HepG2 (cell line): ENCODE results near the gene CDK9. TPM values are rescaled to one million over a fixed set of nuclear protein-coding genes. Genes with fewer than 3 reads are reported as not detected.

Experiments used
- ATAC-seq: fragments of 200-7000 bp; cut with Tn5 transposase; 3 replicates; pipeline ENCODE4 v1.9.1; 2020; ENCODE audit warnings: mild to moderate bottlenecking, moderate library complexity
- BruUV-seq: library from RNA; stranded (reverse); fragments of 400-500 nt; replicated peaks from 2 replicates; lab custom pipeline; 2021; lab: Mats Ljungman, UMichigan
- CTCF ChIA-PET: fragments of 300-600 bp; formaldehyde crosslinking; extraction: SDS; loops from one replicate; lab custom pipeline; 2021; ENCODE audit warnings: low total read pairs, inconsistent platforms, low intra/inter-chr PET ratio; lab: Yijun Ruan, JAX
- POLR2A ChIA-PET: fragments of 350-600 bp; sonication (Branson Sonifier 250); formaldehyde crosslinking; loops from one replicate; lab custom pipeline; 2020; ENCODE audit warnings: antibody characterized with exemption, inconsistent platforms; lab: Yijun Ruan, JAX
- DNase-seq: peaks from one replicate; pipeline ENCODE4 v3.0.0-alpha.2; 2015; ENCODE audit warnings: low spot score
- FAIRE-seq: peaks from 3 replicates; lab custom pipeline; 2011; peaks lifted over from hg19 to GRCh38; lab: Jason Lieb, UNC
- H2AFZ ChIP-seq: one replicate; pipeline ENCODE4 v1.6.1; 2011; ENCODE audit warnings: low read length, inconsistent platforms
- H3K27ac ChIP-seq: fragments of 300-600 bp; 3 replicates; pipeline ENCODE4 v1.8.0; 2011; ENCODE audit warnings: mixed run types, mild to moderate bottlenecking, mixed read lengths, low read length, inconsistent platforms; ENCODE audit not compliant: insufficient read depth; ENCODE audit errors: extremely low read length
- H3K27me3 ChIP-seq, 2 experiments: fragments of 200-600 bp in 1 of 2; 2 replicates in 1 of 2; 3 replicates in 1 of 2; pipeline versions ENCODE4 v1.6.0 to v1.8.0; 2011; ENCODE audit warnings: low read length in 2 of 2, mild to moderate bottlenecking in 2 of 2, moderate library complexity in 2 of 2, inconsistent platforms in 1 of 2; ENCODE audit not compliant: insufficient read depth in 2 of 2, control insufficient read depth in 1 of 2
- H3K36me3 ChIP-seq, 2 experiments: fragments of 200-600 bp in 1 of 2; replicated peaks in 1 of 2; 2 replicates in 1 of 2; 3 replicates in 1 of 2; pipeline versions ENCODE4 v1.5.1 to v1.8.0; 2011; ENCODE audit warnings: low read length in 2 of 2, inconsistent platforms in 1 of 2; ENCODE audit not compliant: insufficient read depth in 2 of 2, control insufficient read depth in 1 of 2
- H3K4me1 ChIP-seq: 2 replicates; pipeline ENCODE4 v1.5.1; 2012; ENCODE audit warnings: low read length, inconsistent platforms; ENCODE audit not compliant: insufficient read depth
- H3K4me2 ChIP-seq: 2 replicates; pipeline ENCODE4 v1.6.0; 2011; ENCODE audit warnings: low read depth, low read length, inconsistent platforms
- H3K4me3 ChIP-seq, 3 experiments: fragments of 200-600 bp in 1 of 3; sonication (generic), shearing (Covaris generic) in 1 of 3; replicated peaks in 1 of 3; 2 replicates each; pipeline ENCODE4 v1.5.1; 2011 to 2016; ENCODE audit warnings: low read length in 3 of 3, inconsistent platforms in 2 of 3, low read depth in 2 of 3, mild to moderate bottlenecking in 2 of 3, control low read depth in 1 of 3, mixed read lengths in 1 of 3; ENCODE audit not compliant: insufficient read depth in 1 of 3
- H3K79me2 ChIP-seq: one replicate; pipeline ENCODE4 v1.6.1; 2011; ENCODE audit warnings: low read length, inconsistent platforms; ENCODE audit not compliant: insufficient read depth
- H3K9ac ChIP-seq: 2 replicates; pipeline ENCODE4 v1.6.0; 2011; ENCODE audit warnings: mild to moderate bottlenecking, low read depth, low read length, inconsistent platforms; ENCODE audit not compliant: insufficient read depth
- H3K9me3 ChIP-seq: 2 replicates; pipeline ENCODE4 v1.5.1; 2012; ENCODE audit warnings: mild to moderate bottlenecking, low read length
- H4K20me1 ChIP-seq: 2 replicates; pipeline ENCODE4 v1.6.0; 2011; ENCODE audit warnings: inconsistent platforms, mild to moderate bottlenecking, low read length, moderate library complexity; ENCODE audit not compliant: insufficient read depth
- PCBP2 ChIP-seq: fragments of 200-400 bp; formaldehyde crosslinking; optimal IDR thresholded peaks from 2 replicates; pipeline ENCODE3; 2018; ENCODE audit warnings: low read length, low read depth; ENCODE audit not compliant: poor library complexity, severe bottlenecking
- SAP130 ChIP-seq: IDR thresholded peaks from 2 replicates; pipeline ENCODE4 v1.6.1; 2016; ENCODE audit warnings: low read depth
- TEAD3 ChIP-seq: optimal IDR thresholded peaks from 2 replicates; pipeline ENCODE3; 2016; ENCODE audit warnings: borderline replicate concordance
- ZC3H4 ChIP-seq: sonication (generic); formaldehyde crosslinking; IDR thresholded peaks from 2 replicates; pipeline ENCODE4 v1.4.0; 2020; ENCODE audit warnings: missing genetic modification reagents, borderline replicate concordance
- ZNF234 ChIP-seq: sonication (generic); formaldehyde crosslinking; conservative IDR thresholded peaks from 2 replicates; pipeline ENCODE4 v1.5.1; 2020; ENCODE audit warnings: mild to moderate bottlenecking, missing genetic modification reagents
- ZNF713 ChIP-seq: sonication (generic); formaldehyde crosslinking; IDR thresholded peaks from 2 replicates; pipeline ENCODE4 v1.4.0; 2020; ENCODE audit warnings: mild to moderate bottlenecking, missing genetic modification reagents
- ZNF772 ChIP-seq: sonication (generic); formaldehyde crosslinking; IDR thresholded peaks from 2 replicates; pipeline ENCODE4 v1.5.0; 2020; ENCODE audit warnings: mild to moderate bottlenecking, missing genetic modification reagents
- WGBS: methylation state at CpG from one replicate; pipeline ENCODE4 v1.1.6; 2017; ENCODE audit warnings: low lambda C conversion rate; 5-methylcytosine and 5-hydroxymethylcytosine counted together
- in situ Hi-C: cut with HindIII; loops from 2 replicates; pipeline ENCODE4 v1.10.0; 2017; ENCODE audit warnings: low pct_unique_long_range_greater_than_20kb; ENCODE audit not compliant: extremely low pct_ligation_motif_present
- intact Hi-C: fragments of 100-400 bp; cut with micrococcal nuclease; formaldehyde crosslinking; loops from one replicate; pipeline ENCODE4 v1.10.0; 2022; ENCODE audit not compliant: unreplicated experiment
- polyA plus RNA-seq, 8 experiments: library from polyadenylated mRNA; depleted of rRNA in 3 of 8; stranded (reverse) in 7 of 8; unstranded in 1 of 8; fragments of >200 nt; fragmentation: Illumina TruSeq in 4 of 8; extraction: Trizol in 4 of 8; gene quantifications; 2 replicates each; pipeline versions ENCODE4 v1.2.1 to v1.2.3, GENCODE V29; 2011 to 2016; ENCODE audit warnings: low read depth in 4 of 8, missing spikeins in 1 of 8, mixed read lengths in 1 of 8; ENCODE audit not compliant: insufficient read depth in 1 of 8
- total RNA-seq, 5 experiments: library from RNA; depleted of rRNA; stranded (reverse); fragments of >200 nt; fragmentation: Illumina TruSeq; extraction: Trizol; gene quantifications; 2 replicates each; pipeline ENCODE4 v1.2.3, GENCODE V29; 2016; ENCODE audit warnings: low read depth in 1 of 5
- TF ChIP-seq, protein P1 (sequence below), 2 experiments: sonication (generic) in 1 of 2; formaldehyde crosslinking in 1 of 2; IDR thresholded peaks; 2 replicates each; pipeline versions ENCODE4 v1.5.1 to v1.6.1; 2011 to 2020; ENCODE audit warnings: borderline replicate concordance in 1 of 2, low read depth in 1 of 2, low read length in 1 of 2, mild to moderate bottlenecking in 1 of 2, missing genetic modification reagents in 1 of 2, moderate library complexity in 1 of 2
- TF ChIP-seq, protein P2 (sequence below): sonication (generic); formaldehyde crosslinking; IDR thresholded peaks from 2 replicates; pipeline ENCODE4 v1.4.0; 2020; ENCODE audit warnings: missing genetic modification reagents
- TF ChIP-seq, protein P3 (sequence below): sonication (generic); formaldehyde crosslinking; IDR thresholded peaks from 2 replicates; pipeline ENCODE4 v1.4.0; 2020; ENCODE audit warnings: mild to moderate bottlenecking, missing genetic modification reagents, borderline replicate concordance

The CDK9 gene
- total and polyA plus RNA-seq, 2 of the 13 experiments (the other 11 are each of a cell fraction or from before 2014, with no cell fraction given) = 16.8 to 21.5 TPM

DNA sequence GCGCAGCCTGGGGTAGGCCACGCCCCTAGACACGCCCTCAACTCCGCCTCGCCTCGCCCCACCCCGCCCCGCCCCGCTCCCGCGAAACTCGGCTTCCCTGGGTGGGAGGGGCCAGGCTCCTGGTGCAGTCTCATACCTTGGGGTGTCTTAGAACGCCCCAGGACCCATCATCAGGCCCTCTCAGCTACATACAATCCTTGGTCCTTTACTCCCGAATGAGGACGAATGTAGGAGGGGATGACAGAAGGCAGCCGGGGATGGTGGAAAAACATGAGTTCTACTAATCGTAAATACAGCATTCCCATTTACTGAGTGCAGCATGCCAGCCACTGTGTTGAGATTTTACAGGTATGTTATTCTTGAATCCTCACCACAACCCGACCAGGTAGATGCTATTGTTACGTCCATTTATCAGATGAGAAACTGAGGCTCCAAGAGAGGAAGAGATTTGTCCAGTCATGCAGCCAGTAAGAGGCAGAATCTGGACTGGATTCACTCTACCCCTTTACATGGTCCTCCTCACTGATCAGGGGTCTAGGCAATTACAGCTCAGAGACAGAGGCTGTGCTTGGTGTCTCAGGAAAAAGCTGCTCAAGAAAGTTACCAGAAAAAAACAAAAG lies 14.2 kb upstream of the CDK9 start:
- in situ Hi-C loops (no loop called here), intact Hi-C loops (no loop called here)
- POLR2A ChIA-PET = interaction anchor here (0.9 to 1.3 kb wide), 9 partner anchors 14 to 321 kb away, joined by 3 to 9 read pairs (median 5); partner anchors contain the start of genes CDK9, PTRH1, TOR2A and TTC16
- 8% methylated on average over 7 of the region's 19 CpGs for WGBS
- H3K4me1 ChIP-seq = peaks cover 9% of the 10 kb centered on the region
- peak overlapping the region; percentile 62 for H3K4me2 ChIP-seq
- H3K27ac ChIP-seq = no peak overlapping the region
- no TSS peak for BruUV-seq
- ATAC-seq (no peak), FAIRE-seq (no peak), DNase-seq (no peak)
- peaks cover 2 to 46% of the 10 kb centered on the region in 2 experiments; a peak in 3 of 5 replicates for H3K27me3 ChIP-seq
- no peaks in the 10 kb centered on the region for H3K9me3 ChIP-seq
- no peaks in the 10 kb centered on the region for H3K79me2 ChIP-seq
- H3K9ac ChIP-seq = no peak overlapping the region
- H4K20me1 ChIP-seq = no peaks in the 10 kb centered on the region
- CTCF ChIA-PET = no interaction called here
- no peaks in the 10 kb centered on the region for H3K36me3 ChIP-seq
- H2AFZ ChIP-seq = no peak overlapping the region
- peak overlapping the region in 2 of 3 experiments; percentile 45 to 70; a peak in 3 of 6 replicates for H3K4me3 ChIP-seq
- TF ChIP-seq PCBP2 (no peak), ZNF772 (CRISPR knock-in tag) (no peak), ZC3H4 (CRISPR knock-in tag) (no peak), ZNF234 (CRISPR knock-in tag) (no peak), SAP130 (CRISPR knock-in tag) (peak; percentile 6; the same call in 1 of the 2 replicates), TEAD3 (CRISPR knock-in tag) (no peak), ZNF713 (CRISPR knock-in tag) (no peak)
- TF ChIP-seq, protein P1, sequence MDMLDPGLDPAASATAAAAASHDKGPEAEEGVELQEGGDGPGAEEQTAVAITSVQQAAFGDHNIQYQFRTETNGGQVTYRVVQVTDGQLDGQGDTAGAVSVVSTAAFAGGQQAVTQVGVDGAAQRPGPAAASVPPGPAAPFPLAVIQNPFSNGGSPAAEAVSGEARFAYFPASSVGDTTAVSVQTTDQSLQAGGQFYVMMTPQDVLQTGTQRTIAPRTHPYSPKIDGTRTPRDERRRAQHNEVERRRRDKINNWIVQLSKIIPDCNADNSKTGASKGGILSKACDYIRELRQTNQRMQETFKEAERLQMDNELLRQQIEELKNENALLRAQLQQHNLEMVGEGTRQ (IDR thresholded peaks at IDR 0.05; ENCODE audit: low read depth, low read length) = no peak
- TF ChIP-seq, protein P1 (CRISPR knock-in tag; IDR thresholded peaks at IDR 0.05; ENCODE audit: borderline replicate concordance) = no peak
- TF ChIP-seq, protein P2, sequence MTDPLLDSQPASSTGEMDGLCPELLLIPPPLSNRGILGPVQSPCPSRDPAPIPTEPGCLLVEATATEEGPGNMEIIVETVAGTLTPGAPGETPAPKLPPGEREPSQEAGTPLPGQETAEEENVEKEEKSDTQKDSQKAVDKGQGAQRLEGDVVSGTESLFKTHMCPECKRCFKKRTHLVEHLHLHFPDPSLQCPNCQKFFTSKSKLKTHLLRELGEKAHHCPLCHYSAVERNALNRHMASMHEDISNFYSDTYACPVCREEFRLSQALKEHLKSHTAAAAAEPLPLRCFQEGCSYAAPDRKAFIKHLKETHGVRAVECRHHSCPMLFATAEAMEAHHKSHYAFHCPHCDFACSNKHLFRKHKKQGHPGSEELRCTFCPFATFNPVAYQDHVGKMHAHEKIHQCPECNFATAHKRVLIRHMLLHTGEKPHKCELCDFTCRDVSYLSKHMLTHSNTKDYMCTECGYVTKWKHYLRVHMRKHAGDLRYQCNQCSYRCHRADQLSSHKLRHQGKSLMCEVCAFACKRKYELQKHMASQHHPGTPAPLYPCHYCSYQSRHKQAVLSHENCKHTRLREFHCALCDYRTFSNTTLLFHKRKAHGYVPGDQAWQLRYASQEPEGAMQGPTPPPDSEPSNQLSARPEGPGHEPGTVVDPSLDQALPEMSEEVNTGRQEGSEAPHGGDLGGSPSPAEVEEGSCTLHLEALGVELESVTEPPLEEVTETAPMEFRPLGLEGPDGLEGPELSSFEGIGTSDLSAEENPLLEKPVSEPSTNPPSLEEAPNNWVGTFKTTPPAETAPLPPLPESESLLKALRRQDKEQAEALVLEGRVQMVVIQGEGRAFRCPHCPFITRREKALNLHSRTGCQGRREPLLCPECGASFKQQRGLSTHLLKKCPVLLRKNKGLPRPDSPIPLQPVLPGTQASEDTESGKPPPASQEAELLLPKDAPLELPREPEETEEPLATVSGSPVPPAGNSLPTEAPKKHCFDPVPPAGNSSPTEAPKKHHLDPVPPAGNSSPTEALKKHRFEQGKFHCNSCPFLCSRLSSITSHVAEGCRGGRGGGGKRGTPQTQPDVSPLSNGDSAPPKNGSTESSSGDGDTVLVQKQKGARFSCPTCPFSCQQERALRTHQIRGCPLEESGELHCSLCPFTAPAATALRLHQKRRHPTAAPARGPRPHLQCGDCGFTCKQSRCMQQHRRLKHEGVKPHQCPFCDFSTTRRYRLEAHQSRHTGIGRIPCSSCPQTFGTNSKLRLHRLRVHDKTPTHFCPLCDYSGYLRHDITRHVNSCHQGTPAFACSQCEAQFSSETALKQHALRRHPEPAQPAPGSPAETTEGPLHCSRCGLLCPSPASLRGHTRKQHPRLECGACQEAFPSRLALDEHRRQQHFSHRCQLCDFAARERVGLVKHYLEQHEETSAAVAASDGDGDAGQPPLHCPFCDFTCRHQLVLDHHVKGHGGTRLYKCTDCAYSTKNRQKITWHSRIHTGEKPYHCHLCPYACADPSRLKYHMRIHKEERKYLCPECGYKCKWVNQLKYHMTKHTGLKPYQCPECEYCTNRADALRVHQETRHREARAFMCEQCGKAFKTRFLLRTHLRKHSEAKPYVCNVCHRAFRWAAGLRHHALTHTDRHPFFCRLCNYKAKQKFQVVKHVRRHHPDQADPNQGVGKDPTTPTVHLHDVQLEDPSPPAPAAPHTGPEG (CRISPR knock-in tag) = no peak
- TF ChIP-seq, protein P3, sequence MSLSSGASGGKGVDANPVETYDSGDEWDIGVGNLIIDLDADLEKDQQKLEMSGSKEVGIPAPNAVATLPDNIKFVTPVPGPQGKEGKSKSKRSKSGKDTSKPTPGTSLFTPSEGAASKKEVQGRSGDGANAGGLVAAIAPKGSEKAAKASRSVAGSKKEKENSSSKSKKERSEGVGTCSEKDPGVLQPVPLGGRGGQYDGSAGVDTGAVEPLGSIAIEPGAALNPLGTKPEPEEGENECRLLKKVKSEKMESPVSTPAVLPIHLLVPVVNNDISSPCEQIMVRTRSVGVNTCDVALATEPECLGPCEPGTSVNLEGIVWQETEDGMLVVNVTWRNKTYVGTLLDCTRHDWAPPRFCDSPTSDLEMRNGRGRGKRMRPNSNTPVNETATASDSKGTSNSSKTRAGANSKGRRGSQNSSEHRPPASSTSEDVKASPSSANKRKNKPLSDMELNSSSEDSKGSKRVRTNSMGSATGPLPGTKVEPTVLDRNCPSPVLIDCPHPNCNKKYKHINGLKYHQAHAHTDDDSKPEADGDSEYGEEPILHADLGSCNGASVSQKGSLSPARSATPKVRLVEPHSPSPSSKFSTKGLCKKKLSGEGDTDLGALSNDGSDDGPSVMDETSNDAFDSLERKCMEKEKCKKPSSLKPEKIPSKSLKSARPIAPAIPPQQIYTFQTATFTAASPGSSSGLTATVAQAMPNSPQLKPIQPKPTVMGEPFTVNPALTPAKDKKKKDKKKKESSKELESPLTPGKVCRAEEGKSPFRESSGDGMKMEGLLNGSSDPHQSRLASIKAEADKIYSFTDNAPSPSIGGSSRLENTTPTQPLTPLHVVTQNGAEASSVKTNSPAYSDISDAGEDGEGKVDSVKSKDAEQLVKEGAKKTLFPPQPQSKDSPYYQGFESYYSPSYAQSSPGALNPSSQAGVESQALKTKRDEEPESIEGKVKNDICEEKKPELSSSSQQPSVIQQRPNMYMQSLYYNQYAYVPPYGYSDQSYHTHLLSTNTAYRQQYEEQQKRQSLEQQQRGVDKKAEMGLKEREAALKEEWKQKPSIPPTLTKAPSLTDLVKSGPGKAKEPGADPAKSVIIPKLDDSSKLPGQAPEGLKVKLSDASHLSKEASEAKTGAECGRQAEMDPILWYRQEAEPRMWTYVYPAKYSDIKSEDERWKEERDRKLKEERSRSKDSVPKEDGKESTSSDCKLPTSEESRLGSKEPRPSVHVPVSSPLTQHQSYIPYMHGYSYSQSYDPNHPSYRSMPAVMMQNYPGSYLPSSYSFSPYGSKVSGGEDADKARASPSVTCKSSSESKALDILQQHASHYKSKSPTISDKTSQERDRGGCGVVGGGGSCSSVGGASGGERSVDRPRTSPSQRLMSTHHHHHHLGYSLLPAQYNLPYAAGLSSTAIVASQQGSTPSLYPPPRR (CRISPR knock-in tag) = no peak
